Stimulated activated CD4-positive, alpha-beta T cell treated with anti-CD3 and anti-CD28 coated beads, Interleukin-1b, Interleukin-23, amount 100 ng/mL, for 24 hours (primary cell): ENCODE results near the gene ARHGAP24.
"Not testable (repeated sequence)": the region's sequence is repeated elsewhere in the genome, so short reads cannot be mapped to it uniquely, and the experiment has no call there.

Source experiments
- DNase-seq, 4 experiments: peaks; one replicate each; pipeline ENCODE4 v3.0.0-alpha.2; 2020; ENCODE audit warnings: low read depth in 4 of 4, low spot score in 1 of 4

The ARHGAP24 gene

GRCh38 chr4:85995361-85995760, 520.4 kb downstream of the ARHGAP24 start:
- no peak for DNase-seq

GRCh38 chr4:86001591-86001990, 526.6 kb downstream of the ARHGAP24 start:
- DNase-seq: no peak

- DNase-seq: no peak
Observed at GRCh38 chr4:86004030-86004429, 529.1 kb downstream of the ARHGAP24 start.

- DNase-seq: no peak
Observed at GRCh38 chr4:86006057-86006456, 531.1 kb downstream of the ARHGAP24 start.

GRCh38 chr4:86007042-86007441, 532.1 kb downstream of the ARHGAP24 start:
- no peak for DNase-seq

- DNase-seq: no peak
Observed at GRCh38 chr4:86011117-86011516, 536.2 kb downstream of the ARHGAP24 start.

GRCh38 chr4:86013621-86014020, 538.7 kb downstream of the ARHGAP24 start:
- DNase-seq: no peak

- no peak for DNase-seq
Observed at GRCh38 chr4:86014599-86014998, 539.6 kb downstream of the ARHGAP24 start.

- no peak for DNase-seq
Observed at GRCh38 chr4:86015412-86016350, 540.7 kb downstream of the ARHGAP24 start.

- no peak for DNase-seq
Observed at GRCh38 chr4:86019362-86019761, 544.4 kb downstream of the ARHGAP24 start.

- no peak for DNase-seq
Observed at GRCh38 chr4:86019906-86020305, 545.0 kb downstream of the ARHGAP24 start.

- DNase-seq: not testable (repeated sequence)
Observed at GRCh38 chr4:86021671-86022070, 546.7 kb downstream of the ARHGAP24 start.

- no peak for DNase-seq
Observed at GRCh38 chr4:86026720-86027119, 551.8 kb downstream of the ARHGAP24 start.

GRCh38 chr4:86031927-86032326, 557.0 kb downstream of the ARHGAP24 start:
- DNase-seq: no peak

- no peak for DNase-seq
Observed at GRCh38 chr4:86032476-86033022, 557.6 kb downstream of the ARHGAP24 start.

- DNase-seq: no peak
Observed at GRCh38 chr4:86033171-86033570, 558.2 kb downstream of the ARHGAP24 start.

- no peak for DNase-seq
Observed at GRCh38 chr4:86034616-86035015, 559.7 kb downstream of the ARHGAP24 start.

- no peak for DNase-seq
Observed at GRCh38 chr4:86035688-86036087, 560.7 kb downstream of the ARHGAP24 start.

- DNase-seq: no peak
Observed at GRCh38 chr4:86036736-86037135, 561.8 kb downstream of the ARHGAP24 start.

- no peak for DNase-seq
Observed at GRCh38 chr4:86038037-86038436, 563.1 kb downstream of the ARHGAP24 start.

GRCh38 chr4:86043755-86044592, 569.0 kb downstream of the ARHGAP24 start:
- DNase-seq: no peak

- no peak for DNase-seq
Observed at GRCh38 chr4:86044593-86044985, 569.6 kb downstream of the ARHGAP24 start.
